HepG2 (cell line): ENCODE data around the gene PRR30. TPM values are rescaled to one million over a fixed set of nuclear protein-coding genes. Genes with fewer than 3 reads are reported as not detected.

Experiments used
- AHDC1 ChIP-seq: sonication (generic); formaldehyde crosslinking; IDR thresholded peaks from 2 replicates; pipeline ENCODE4 v1.5.1; 2020; ENCODE audit warnings: mild to moderate bottlenecking, missing genetic modification reagents, borderline replicate concordance
- HINFP ChIP-seq: sonication (generic); formaldehyde crosslinking; IDR thresholded peaks from 2 replicates; pipeline ENCODE4 v1.4.0; 2020; ENCODE audit warnings: low read depth, mild to moderate bottlenecking, missing genetic modification reagents
- HOXA5 ChIP-seq: sonication (generic); formaldehyde crosslinking; IDR thresholded peaks from 2 replicates; pipeline ENCODE4 v1.4.0; 2020; ENCODE audit warnings: missing genetic modification reagents
- JUND ChIP-seq: sonication (generic); formaldehyde crosslinking; IDR thresholded peaks from 2 replicates; pipeline ENCODE4 v1.8.0; 2022; ENCODE audit warnings: mild to moderate bottlenecking, missing genetic modification reagents
- NFE2L1 ChIP-seq: sonication (generic); formaldehyde crosslinking; IDR thresholded peaks from 2 replicates; pipeline ENCODE4 v1.4.0; 2020; ENCODE audit warnings: missing genetic modification reagents, mild to moderate bottlenecking, borderline replicate concordance
- NRL ChIP-seq: sonication (generic); formaldehyde crosslinking; IDR thresholded peaks from 2 replicates; pipeline ENCODE4 v1.5.0; 2020; ENCODE audit warnings: missing genetic modification reagents, mild to moderate bottlenecking, moderate library complexity, borderline replicate concordance
- RARG ChIP-seq: sonication (generic); formaldehyde crosslinking; IDR thresholded peaks from 2 replicates; pipeline ENCODE4 v1.4.0; 2020; ENCODE audit warnings: low read depth, mild to moderate bottlenecking, missing genetic modification reagents
- SETDB1 ChIP-seq: sonication (generic); formaldehyde crosslinking; IDR thresholded peaks from 2 replicates; pipeline ENCODE4 v1.5.1; 2020; ENCODE audit warnings: missing genetic modification reagents, mild to moderate bottlenecking, borderline replicate concordance
- TBX2 ChIP-seq: sonication (generic); formaldehyde crosslinking; IDR thresholded peaks from 2 replicates; pipeline ENCODE4 v1.5.0; 2020; ENCODE audit warnings: missing genetic modification reagents, mild to moderate bottlenecking, borderline replicate concordance
- ZBTB38 ChIP-seq: sonication (generic); formaldehyde crosslinking; IDR thresholded peaks from 2 replicates; pipeline ENCODE4 v1.5.1; 2020; ENCODE audit warnings: mild to moderate bottlenecking, missing genetic modification reagents
- ZFP91 ChIP-seq: sonication (generic); formaldehyde crosslinking; IDR thresholded peaks from 2 replicates; pipeline ENCODE4 v1.9.0; 2022; ENCODE audit warnings: missing genetic modification reagents, mild to moderate bottlenecking, borderline replicate concordance
- ZMYM4 ChIP-seq: sonication (generic); formaldehyde crosslinking; IDR thresholded peaks from 2 replicates; pipeline ENCODE4 v1.8.1; 2023; ENCODE audit warnings: mild to moderate bottlenecking, missing genetic modification reagents
- ZNF431 ChIP-seq: sonication (generic); formaldehyde crosslinking; IDR thresholded peaks from 2 replicates; pipeline ENCODE4 v1.9.0; 2022; ENCODE audit warnings: missing genetic modification reagents, low read depth, mild to moderate bottlenecking, borderline replicate concordance
- ZNF800 ChIP-seq: sonication (generic); formaldehyde crosslinking; IDR thresholded peaks from 2 replicates; pipeline ENCODE4 v1.4.0; 2020; ENCODE audit warnings: missing genetic modification reagents
- polyA plus RNA-seq, 8 experiments: library from polyadenylated mRNA; depleted of rRNA in 3 of 8; stranded (reverse) in 7 of 8; unstranded in 1 of 8; fragments of >200 nt; fragmentation: Illumina TruSeq in 4 of 8; extraction: Trizol in 4 of 8; gene quantifications; 2 replicates each; pipeline versions ENCODE4 v1.2.1 to v1.2.3, GENCODE V29; 2011 to 2016; ENCODE audit warnings: low read depth in 4 of 8, missing spikeins in 1 of 8, mixed read lengths in 1 of 8; ENCODE audit not compliant: insufficient read depth in 1 of 8
- total RNA-seq, 5 experiments: library from RNA; depleted of rRNA; stranded (reverse); fragments of >200 nt; fragmentation: Illumina TruSeq; extraction: Trizol; gene quantifications; 2 replicates each; pipeline ENCODE4 v1.2.3, GENCODE V29; 2016; ENCODE audit warnings: low read depth in 1 of 5

Gene PRR30
- total and polyA plus RNA-seq, 2 of the 13 experiments (the other 11 are each of a cell fraction or from before 2014, with no cell fraction given), result not detected

- TF ChIP-seq NRL (CRISPR knock-in tag) (no peak), TBX2 (CRISPR knock-in tag) (peak; percentile 18; the same call in 1 of the 2 replicates), ZNF800 (CRISPR knock-in tag) (no peak), HINFP (CRISPR knock-in tag) (no peak), SETDB1 (CRISPR knock-in tag) (0 out of 2 replicates have a peak, but pooled peaks have one; percentile 53), JUND (CRISPR knock-in tag) (no peak), ZNF431 (CRISPR knock-in tag) (no peak), ZMYM4 (no peak), AHDC1 (no peak), HOXA5 (no peak), ZFP91 (peak; percentile 35; the same call in 1 of the 2 replicates), ZBTB38 (CRISPR knock-in tag) (peak; percentile 78), NFE2L1 (CRISPR knock-in tag) (0 out of 2 replicates have a peak, but pooled peaks have one; percentile 40), RARG (no peak)
Observed at GRCh38 chr2:27155069-27155520, 15.9 kb upstream of the PRR30 start (continued).
